ENCODE results near the gene TUBA1B. TPM values are rescaled to one million over a fixed set of nuclear protein-coding genes. Genes with fewer than 3 reads are reported as not detected.

The TUBA1B gene
- total and polyA plus RNA-seq, 4 donors: 261 to 1,091 (median 658) TPM

DNA sequence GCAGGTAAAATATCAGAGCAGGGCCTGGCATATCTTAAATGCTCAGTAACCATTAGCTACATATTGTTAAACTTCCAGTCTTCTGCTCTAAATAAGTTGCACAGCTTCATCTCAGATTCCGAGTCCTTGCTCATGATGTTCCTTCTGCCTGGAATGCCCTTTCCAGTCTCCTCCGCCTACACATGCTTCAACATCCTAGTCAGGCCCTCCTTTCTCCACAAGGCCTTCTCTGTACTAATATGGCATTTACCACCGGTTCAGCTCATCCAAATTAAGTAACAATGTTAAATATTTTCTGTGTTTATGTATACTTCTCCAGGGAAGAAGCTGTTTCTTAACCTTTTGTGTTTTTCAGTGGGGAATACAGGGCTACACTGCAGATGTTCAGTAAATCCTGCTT lies 45.1 kb downstream of the TUBA1B start:
- Histone ChIP-seq H3K9me3 (ENCODE audit: control insufficient read depth in 4 of 4, insufficient read depth in 3 of 4, low read length in 3 of 4) (no peaks in the 10 kb centered on the region), H3K27me3 (ENCODE audit: control insufficient read depth in 3 of 3, insufficient read depth in 3 of 3, low read length in 2 of 3) (peaks cover 0 to 35% (median 28%) of the 10 kb centered on the region in 3 donors), H3K4me1 (ENCODE audit: control insufficient read depth in 5 of 5, insufficient read depth in 5 of 5, low read length in 5 of 5) (peaks cover 0 to 15% (median 4%) of the 10 kb centered on the region in 5 donors), H3K9ac (ENCODE audit: insufficient read depth in 1 of 2, low read length in 2 of 2) (no peak overlapping the region), H3K36me3 (ENCODE audit: control insufficient read depth in 4 of 4, insufficient read depth in 4 of 4, low read length in 4 of 4) (no peaks in the 10 kb centered on the region), H3K27ac (ENCODE audit: low read depth in 1 of 2, low read length in 1 of 2) (no peak overlapping the region), H3K4me3 (no peak overlapping the region)
- WGBS, 2 donors: 82 to 87% methylated on average over 3 of the region's 3 CpGs
- TF ChIP-seq, protein P1, sequence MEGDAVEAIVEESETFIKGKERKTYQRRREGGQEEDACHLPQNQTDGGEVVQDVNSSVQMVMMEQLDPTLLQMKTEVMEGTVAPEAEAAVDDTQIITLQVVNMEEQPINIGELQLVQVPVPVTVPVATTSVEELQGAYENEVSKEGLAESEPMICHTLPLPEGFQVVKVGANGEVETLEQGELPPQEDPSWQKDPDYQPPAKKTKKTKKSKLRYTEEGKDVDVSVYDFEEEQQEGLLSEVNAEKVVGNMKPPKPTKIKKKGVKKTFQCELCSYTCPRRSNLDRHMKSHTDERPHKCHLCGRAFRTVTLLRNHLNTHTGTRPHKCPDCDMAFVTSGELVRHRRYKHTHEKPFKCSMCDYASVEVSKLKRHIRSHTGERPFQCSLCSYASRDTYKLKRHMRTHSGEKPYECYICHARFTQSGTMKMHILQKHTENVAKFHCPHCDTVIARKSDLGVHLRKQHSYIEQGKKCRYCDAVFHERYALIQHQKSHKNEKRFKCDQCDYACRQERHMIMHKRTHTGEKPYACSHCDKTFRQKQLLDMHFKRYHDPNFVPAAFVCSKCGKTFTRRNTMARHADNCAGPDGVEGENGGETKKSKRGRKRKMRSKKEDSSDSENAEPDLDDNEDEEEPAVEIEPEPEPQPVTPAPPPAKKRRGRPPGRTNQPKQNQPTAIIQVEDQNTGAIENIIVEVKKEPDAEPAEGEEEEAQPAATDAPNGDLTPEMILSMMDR (IDR thresholded peaks at IDR 0.05; ENCODE audit: control extremely low read depth, extremely low read depth): no peak
- DNase-seq (no peak), ATAC-seq (ENCODE audit: insufficient read depth, low FRiP score) (no peak)

- no peak overlapping the region for H3K9ac ChIP-seq (ENCODE audit: insufficient read depth in 1 of 2, low read length in 2 of 2)
- no peaks in the 10 kb centered on the region for H3K36me3 ChIP-seq (ENCODE audit: control insufficient read depth in 4 of 4, insufficient read depth in 4 of 4, low read length in 4 of 4)
- no peak for ATAC-seq (ENCODE audit: insufficient read depth, low FRiP score)
- peaks cover 0 to 6% (median 0%) of the 10 kb centered on the region in 5 donors for H3K4me1 ChIP-seq (ENCODE audit: control insufficient read depth in 5 of 5, insufficient read depth in 5 of 5, low read length in 5 of 5)
- H3K27ac ChIP-seq (ENCODE audit: low read depth in 1 of 2, low read length in 1 of 2): no peak overlapping the region
- peaks cover 0 to 19% (median 15%) of the 10 kb centered on the region in 3 donors for H3K27me3 ChIP-seq (ENCODE audit: control insufficient read depth in 3 of 3, insufficient read depth in 3 of 3, low read length in 2 of 3)
- no peaks in the 10 kb centered on the region for H3K9me3 ChIP-seq (ENCODE audit: control insufficient read depth in 4 of 4, insufficient read depth in 3 of 4, low read length in 3 of 4)
- TF ChIP-seq, protein P1 (IDR thresholded peaks at IDR 0.05; ENCODE audit: control extremely low read depth, extremely low read depth): no peak
- DNase-seq: no peak
- no peak overlapping the region for H3K4me3 ChIP-seq
- 95 to 98% methylated on average over 3 of the region's 3 CpGs for WGBS, 2 donors
These were observed 46.8 kb downstream of the TUBA1B start for GRCh38 chr12:49084438-49084837.

- TF ChIP-seq, protein P1 (IDR thresholded peaks at IDR 0.05; ENCODE audit: control extremely low read depth, extremely low read depth): no peak
- no peak overlapping the region for H3K4me3 ChIP-seq
- H3K36me3 ChIP-seq (ENCODE audit: control insufficient read depth in 4 of 4, insufficient read depth in 4 of 4, low read length in 4 of 4): no peaks in the 10 kb centered on the region
- ATAC-seq (ENCODE audit: insufficient read depth, low FRiP score) (no peak), DNase-seq (no peak)
- H3K9me3 ChIP-seq (ENCODE audit: control insufficient read depth in 4 of 4, insufficient read depth in 3 of 4, low read length in 3 of 4): no peaks in the 10 kb centered on the region
- H3K27ac ChIP-seq (ENCODE audit: low read depth in 1 of 2, low read length in 1 of 2): no peak overlapping the region
- 76 to 91% methylated on average over 1 of the region's 1 CpG for WGBS, 2 donors
- H3K9ac ChIP-seq (ENCODE audit: insufficient read depth in 1 of 2, low read length in 2 of 2): no peak overlapping the region
- no peaks in the 10 kb centered on the region for H3K27me3 ChIP-seq (ENCODE audit: control insufficient read depth in 3 of 3, insufficient read depth in 3 of 3, low read length in 2 of 3)
- no peaks in the 10 kb centered on the region for H3K4me1 ChIP-seq (ENCODE audit: control insufficient read depth in 5 of 5, insufficient read depth in 5 of 5, low read length in 5 of 5)
These were observed 51.4 kb downstream of the TUBA1B start for GRCh38 chr12:49079793-49080192.

Small RNA genes within 50 kb of the gene (small RNA-seq; reads per million reads assigned to genes)
- not detected for gene RF00019 (ENCODE audit: low replicate concordance)

Other genes with a start within 250 kb of the TUBA1B start
- gene FKBP11, start 205.9 kb downstream of the TUBA1B start, total RNA-seq: 10 to 100 TPM; 13.1 to 61.1 TPM
- 10 to 100 TPM; 65.0 to 69.9 TPM for gene FKBP11, start 205.9 kb downstream of the TUBA1B start, polyA plus RNA-seq
- 100 to 1,000 TPM in 1 of 2 donors, 10 to 100 TPM in 1; 37.9 to 194 TPM for gene ARF3, start 173.9 kb downstream of the TUBA1B start, total RNA-seq
- gene ARF3, start 173.9 kb downstream of the TUBA1B start, polyA plus RNA-seq: 100 to 1,000 TPM; 104 to 118 TPM
- under 1 TPM in 1 of 2 donors, not detected in 1; 0.43 TPM for gene WNT10B, start 159.7 kb downstream of the TUBA1B start, total RNA-seq
- gene WNT10B, start 159.7 kb downstream of the TUBA1B start, polyA plus RNA-seq: under 1 TPM; 0.24 to 0.35 TPM
- under 1 TPM; 0.15 to 0.20 TPM for gene WNT1, start 153.1 kb downstream of the TUBA1B start, total RNA-seq
- gene WNT1, start 153.1 kb downstream of the TUBA1B start, polyA plus RNA-seq: under 1 TPM in 1 of 2 donors, not detected in 1; 0.09 TPM
- gene DDN, start 132.0 kb downstream of the TUBA1B start, total RNA-seq: under 1 TPM; 0.11 to 0.12 TPM
- under 1 TPM; 0.04 to 0.07 TPM for gene DDN, start 132.0 kb downstream of the TUBA1B start, polyA plus RNA-seq
- 10 to 100 TPM; 33.1 to 53.6 TPM for gene PRKAG1, start 112.6 kb downstream of the TUBA1B start, total RNA-seq
- gene PRKAG1, start 112.6 kb downstream of the TUBA1B start, polyA plus RNA-seq: 10 to 100 TPM; 45.7 to 54.5 TPM
- 100 to 1,000 TPM in 1 of 2 donors, 10 to 100 TPM in 1; 58.7 to 115 TPM for gene KMT2D, start 70.6 kb downstream of the TUBA1B start, total RNA-seq
- gene KMT2D, start 70.6 kb downstream of the TUBA1B start, polyA plus RNA-seq: 10 to 100 TPM; 27.6 to 39.7 TPM
- gene RHEBL1, start 61.4 kb downstream of the TUBA1B start, total RNA-seq: 1 to 10 TPM in 1 of 2 donors, under 1 TPM in 1; 0.51 to 2.4 TPM
- 1 to 10 TPM; 1.8 to 2.6 TPM for gene RHEBL1, start 61.4 kb downstream of the TUBA1B start, polyA plus RNA-seq
- gene DHH, start 36.6 kb downstream of the TUBA1B start, total RNA-seq: 1 to 10 TPM; 1.3 to 2.6 TPM
- under 1 TPM; 0.16 to 0.64 TPM for gene DHH, start 36.6 kb downstream of the TUBA1B start, polyA plus RNA-seq
- gene LMBR1L, start 20.5 kb downstream of the TUBA1B start, total RNA-seq: 10 to 100 TPM; 38.5 to 70.1 TPM
- gene LMBR1L, start 20.5 kb downstream of the TUBA1B start, polyA plus RNA-seq: 10 to 100 TPM; 34.8 to 39.0 TPM
- 100 to 1,000 TPM; 264 to 270 TPM for gene TUBA1A, start 57.7 kb upstream of the TUBA1B start, total RNA-seq
- 100 to 1,000 TPM in 1 of 2 donors, 10 to 100 TPM in 1; 89.7 to 253 TPM for gene TUBA1A, start 57.7 kb upstream of the TUBA1B start, polyA plus RNA-seq
- gene TUBA1C, start 133.7 kb upstream of the TUBA1B start, total RNA-seq: 100 to 1,000 TPM in 1 of 2 donors, 10 to 100 TPM in 1; 54.3 to 224 TPM
- 100 to 1,000 TPM; 179 to 593 TPM for gene TUBA1C, start 133.7 kb upstream of the TUBA1B start, polyA plus RNA-seq
- gene PRPH, start 163.8 kb upstream of the TUBA1B start, total RNA-seq: 1 to 10 TPM in 1 of 2 donors, under 1 TPM in 1; 0.67 to 2.7 TPM
- under 1 TPM; 0.19 to 0.67 TPM for gene PRPH, start 163.8 kb upstream of the TUBA1B start, polyA plus RNA-seq
- 1 to 10 TPM; 1.2 to 4.6 TPM for gene TROAP, start 191.9 kb upstream of the TUBA1B start, total RNA-seq
- gene TROAP, start 191.9 kb upstream of the TUBA1B start, polyA plus RNA-seq: 1 to 10 TPM; 2.4 to 4.1 TPM
- gene C1QL4, start 205.8 kb upstream of the TUBA1B start, total RNA-seq: not detected
- gene C1QL4, start 205.8 kb upstream of the TUBA1B start, polyA plus RNA-seq: under 1 TPM in 1 of 2 donors, not detected in 1; 0.06 TPM
- gene DNAJC22, start 215.5 kb upstream of the TUBA1B start, total RNA-seq: 1 to 10 TPM; 1.5 to 1.7 TPM
- under 1 TPM; 0.24 to 0.28 TPM for gene DNAJC22, start 215.5 kb upstream of the TUBA1B start, polyA plus RNA-seq
- 10 to 100 TPM; 11.9 to 48.8 TPM for gene SPATS2, start 236.1 kb upstream of the TUBA1B start, total RNA-seq
- 1 to 10 TPM; 6.6 to 8.2 TPM for gene SPATS2, start 236.1 kb upstream of the TUBA1B start, polyA plus RNA-seq

Measured in lung (tissue), 13 donors.